Cardiac septum (tissue), 1 donor: ENCODE data around the gene COA1. TPM values are rescaled to one million over a fixed set of nuclear protein-coding genes. Genes with fewer than 3 reads are reported as not detected.

ENCODE experiments used
- DNase-seq: peaks from one replicate; pipeline ENCODE4 v3.0.0-alpha.2; 2020; ENCODE audit warnings: low spot score
- intact Hi-C: fragments of 100-400 bp; cut with DNase I; formaldehyde crosslinking; loops from one replicate; pipeline ENCODE4 v1.14.0; 2022
- total RNA-seq: library from RNA; stranded (reverse); fragmentation: NEBNext Ultra II Directional; extraction: Animal tissue kit (Norgen Biotek cat#: 25700); gene quantifications from one replicate; pipeline ENCODE4 v1.2.1, GENCODE V29; 2021
- donor health status: DM: no; HTN: no; CAD: no.

The COA1 gene
- total RNA-seq, 1 donor from 2014 or later: 62.4 TPM

DNA sequence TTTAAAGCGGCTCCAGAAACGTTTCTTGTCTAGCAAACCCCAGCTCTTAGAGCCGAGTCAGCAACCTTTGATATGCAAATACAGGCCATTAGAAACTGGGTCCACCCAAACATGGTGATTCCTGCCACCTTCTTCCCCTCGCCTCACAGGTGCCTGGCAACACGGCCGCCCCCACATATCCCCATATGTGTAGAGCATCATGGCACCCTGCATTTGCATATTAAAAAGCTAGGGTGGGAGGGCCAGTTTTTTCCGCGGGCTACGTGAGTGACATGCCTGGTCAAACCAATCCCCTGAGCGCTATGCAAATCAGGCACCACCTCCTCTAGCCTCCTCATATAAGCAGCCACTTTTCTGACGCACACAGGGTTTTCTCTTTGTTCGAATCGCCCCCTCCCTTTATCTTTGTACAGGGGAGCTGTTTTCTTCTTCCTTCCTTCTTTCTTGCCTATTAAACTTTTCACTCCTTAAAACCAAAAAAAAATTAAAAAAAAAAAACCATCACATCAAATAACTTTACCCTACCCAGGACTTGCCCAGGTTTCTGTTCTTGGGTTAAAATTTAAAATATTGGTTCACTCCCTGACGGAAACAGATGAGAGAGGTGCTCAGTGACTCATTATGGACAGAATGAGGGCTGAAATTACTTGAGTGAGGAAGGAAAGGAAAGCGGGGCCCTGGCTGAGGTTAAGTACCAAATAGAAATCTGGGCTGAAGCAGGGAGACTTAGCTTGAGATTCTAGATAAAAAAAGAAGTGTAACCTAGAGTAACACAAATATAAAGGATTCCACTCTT lies 59.8 kb downstream of the COA1 start:
- DNase-seq: no peak
- intact Hi-C loops: no loop called here

- intact Hi-C loops: no loop called here
- no peak for DNase-seq
Measured at GRCh38 chr7:43668035-43668434, 61.3 kb downstream of the COA1 start.

DNA sequence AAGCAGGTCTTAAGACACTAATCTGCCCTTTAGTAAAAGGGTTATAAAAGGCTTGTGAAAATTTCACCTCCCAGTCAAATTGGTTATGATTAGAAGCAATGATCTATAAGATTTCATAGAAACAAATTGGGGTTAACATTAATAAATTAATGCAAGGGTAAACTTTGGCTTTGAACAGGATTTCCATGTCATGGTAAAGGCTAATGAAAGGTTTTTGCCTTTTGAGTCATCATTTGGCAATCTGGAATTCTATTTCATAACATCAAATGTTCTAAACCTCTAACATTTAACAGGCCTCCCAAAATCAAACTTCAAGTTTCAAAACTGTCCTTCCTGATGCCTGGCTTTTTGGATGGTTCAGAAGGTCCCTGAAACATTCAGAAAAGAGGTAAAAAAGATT lies 62.4 kb downstream of the COA1 start:
- DNase-seq: no peak
- intact Hi-C loops: no loop called here

DNA sequence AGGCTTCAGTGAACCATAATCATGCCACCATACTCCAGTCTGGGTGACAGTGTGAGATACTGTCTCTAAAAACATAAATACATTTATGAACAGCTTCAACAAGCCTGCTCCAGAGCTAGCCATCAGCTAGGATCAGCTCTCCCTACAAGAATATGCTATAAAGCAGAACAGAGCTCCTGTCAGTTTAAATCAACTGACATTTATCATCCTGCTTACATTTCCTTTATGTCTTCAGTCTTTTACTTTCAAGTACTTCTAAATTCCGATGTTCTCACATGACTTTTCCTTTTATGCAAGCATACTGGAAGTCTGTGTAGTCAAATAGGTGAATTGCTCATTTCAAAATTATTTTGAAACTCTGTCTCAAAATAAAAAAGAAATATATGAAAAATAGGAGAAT lies 64.6 kb downstream of the COA1 start:
- no peak for DNase-seq
- intact Hi-C loops: no loop called here

GRCh38 chr7:43660141-43660540 lies 69.2 kb downstream of the COA1 start:
- intact Hi-C loops: no loop called here
- DNase-seq: no peak

- no peak for DNase-seq
- intact Hi-C loops: no loop called here
Measured at GRCh38 chr7:43659549-43659896, 69.8 kb downstream of the COA1 start.

DNA sequence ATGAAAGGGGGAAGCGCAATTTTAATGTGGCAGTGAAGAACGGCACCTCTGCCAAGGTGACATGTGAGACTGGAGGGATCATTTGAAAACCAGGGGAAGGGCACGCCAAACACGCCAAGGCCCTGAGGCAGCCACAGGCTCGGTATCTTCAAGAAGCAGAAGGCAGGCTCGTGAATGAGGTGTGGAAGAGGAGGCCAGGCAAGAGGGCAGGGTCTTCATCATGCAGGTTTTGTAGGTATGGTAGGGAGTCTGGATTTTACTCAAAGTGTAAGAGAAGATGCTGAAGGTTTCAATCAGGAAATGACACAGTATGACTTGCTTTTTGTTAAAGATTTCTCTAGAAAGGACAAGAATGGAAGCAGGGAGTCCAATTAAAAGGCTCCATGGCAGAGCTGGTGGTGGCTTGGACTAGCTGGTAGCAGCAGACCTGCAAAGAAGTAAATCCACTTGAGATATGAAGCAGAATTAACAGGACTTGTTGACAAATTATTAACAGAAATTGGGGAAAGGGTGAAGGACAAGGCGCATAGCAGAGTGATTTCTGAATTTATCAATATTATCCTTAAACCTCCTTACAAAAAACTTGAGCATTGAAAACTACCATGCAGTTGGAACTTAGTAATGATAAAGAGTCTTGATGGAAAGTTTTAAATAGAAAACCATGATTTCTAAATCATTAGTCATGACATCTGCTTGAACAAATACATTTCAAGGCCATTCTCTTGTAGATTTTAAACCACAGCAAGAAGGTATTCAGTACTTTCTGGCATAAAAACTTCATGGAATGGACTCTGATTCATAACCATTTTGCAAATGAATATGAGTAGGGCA lies 70.4 kb downstream of the COA1 start:
- intact Hi-C loops: no loop called here
- no peak for DNase-seq

DNA sequence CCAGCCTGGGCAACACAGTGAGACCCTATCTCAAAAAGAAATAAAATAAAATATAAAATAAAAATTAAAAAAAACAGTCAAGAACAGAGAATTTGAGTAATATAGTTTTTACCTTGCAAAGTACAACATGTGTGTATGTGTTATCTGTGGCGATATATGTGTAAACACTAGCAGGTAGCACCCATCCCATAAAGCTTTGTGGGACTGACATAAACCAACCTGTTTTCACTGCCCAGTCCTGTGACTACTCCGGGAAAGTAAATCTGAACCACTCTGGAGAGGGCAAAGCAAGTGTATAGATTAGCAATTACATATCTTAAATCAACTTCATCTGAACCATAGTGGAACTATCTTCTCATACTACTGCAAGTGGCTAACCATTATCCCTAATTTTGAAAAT lies 72.3 kb downstream of the COA1 start:
- intact Hi-C loops: no loop called here
- DNase-seq: no peak

DNA sequence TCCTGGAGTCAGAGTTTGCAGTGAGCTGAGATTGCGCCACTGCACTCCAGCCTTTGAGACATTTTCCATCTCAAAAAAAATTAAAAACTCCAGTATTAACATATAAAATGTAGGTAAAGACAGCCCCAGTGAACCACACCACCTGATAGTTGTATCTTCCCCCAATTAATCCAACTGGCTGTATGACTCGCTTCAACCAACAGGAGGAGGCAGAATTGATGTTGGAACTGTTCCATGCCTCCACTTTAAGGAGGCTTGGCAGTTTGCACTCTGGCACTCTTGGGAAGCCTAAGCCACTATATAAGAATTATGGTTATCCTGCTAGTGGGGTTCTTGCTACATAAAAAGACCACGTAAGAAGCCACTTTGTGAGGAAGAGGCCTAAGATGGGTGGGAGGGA lies 73.7 kb downstream of the COA1 start:
- intact Hi-C loops: no loop called here
- DNase-seq: no peak

DNA sequence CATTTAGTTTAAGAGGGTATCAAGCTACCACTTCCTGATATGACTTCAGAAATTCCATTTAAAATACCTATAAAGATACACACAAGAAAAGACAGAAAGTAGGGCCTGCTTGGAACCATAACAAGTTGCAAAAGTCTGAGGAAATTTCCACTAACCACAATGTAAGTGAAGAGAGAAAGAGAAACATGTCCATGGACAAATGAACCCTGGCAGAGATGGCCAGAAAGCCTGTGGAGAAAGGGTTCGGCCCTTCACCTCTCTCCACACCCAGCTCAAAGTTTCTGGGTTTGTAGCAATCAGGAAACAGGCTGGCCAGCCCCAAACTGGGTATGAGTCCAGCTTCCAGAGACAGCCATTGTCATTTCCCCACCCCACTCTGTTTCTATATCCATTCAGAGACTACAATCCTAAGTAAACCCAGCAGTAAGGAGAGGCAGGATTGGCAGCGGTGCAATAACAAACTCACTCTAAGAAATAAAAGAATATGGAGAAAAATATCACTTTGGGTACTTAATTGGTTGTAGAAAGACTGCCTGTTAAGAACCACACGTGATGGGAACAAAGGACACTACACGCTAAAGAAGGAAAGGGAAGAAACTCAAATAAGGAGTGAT lies 75.3 kb downstream of the COA1 start:
- DNase-seq: no peak
- intact Hi-C loops: no loop called here

- intact Hi-C loops: no loop called here
- DNase-seq: no peak
Measured at GRCh38 chr7:43653466-43653865, 75.9 kb downstream of the COA1 start.

GRCh38 chr7:43652364-43652763 lies 77.0 kb downstream of the COA1 start:
- no peak for DNase-seq
- intact Hi-C loops: no loop called here

DNA sequence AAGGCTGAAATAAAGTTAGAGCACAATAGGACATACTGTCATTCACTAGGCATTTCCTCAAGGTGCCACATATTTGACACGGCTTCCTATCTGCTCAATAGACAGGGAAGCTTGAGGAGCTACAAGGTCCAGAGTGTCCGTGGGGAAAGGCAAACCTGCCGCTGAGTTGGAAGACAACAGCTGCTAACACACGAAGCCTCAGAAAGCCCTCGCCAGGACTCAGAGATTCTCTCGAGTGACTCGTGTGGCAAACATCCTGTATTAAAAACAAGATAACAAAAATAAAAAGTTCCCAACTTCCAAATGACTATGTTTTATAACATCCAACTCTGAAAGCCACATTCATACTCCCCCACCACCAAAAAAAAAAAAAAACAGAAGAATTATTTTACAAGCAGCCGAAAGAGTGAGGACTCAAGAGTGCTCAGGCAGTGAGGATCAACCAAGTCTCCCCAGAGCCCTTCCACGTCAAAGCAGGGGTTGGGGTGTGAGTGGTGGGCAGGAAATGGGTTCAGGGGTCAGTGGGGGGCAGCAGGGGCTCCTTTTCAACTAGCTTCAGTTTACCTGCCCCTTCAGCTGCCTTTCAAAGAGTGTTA lies 78.8 kb downstream of the COA1 start:
- no peak for DNase-seq
- intact Hi-C loops: no loop called here

GRCh38 chr7:43649755-43650274 lies 79.5 kb downstream of the COA1 start:
- intact Hi-C loops: loop anchor here (2.0 kb wide), 1 partner anchor 67 kb away; the partner anchor contains the start of gene STK17A
- DNase-seq: peak; percentile 84

DNA sequence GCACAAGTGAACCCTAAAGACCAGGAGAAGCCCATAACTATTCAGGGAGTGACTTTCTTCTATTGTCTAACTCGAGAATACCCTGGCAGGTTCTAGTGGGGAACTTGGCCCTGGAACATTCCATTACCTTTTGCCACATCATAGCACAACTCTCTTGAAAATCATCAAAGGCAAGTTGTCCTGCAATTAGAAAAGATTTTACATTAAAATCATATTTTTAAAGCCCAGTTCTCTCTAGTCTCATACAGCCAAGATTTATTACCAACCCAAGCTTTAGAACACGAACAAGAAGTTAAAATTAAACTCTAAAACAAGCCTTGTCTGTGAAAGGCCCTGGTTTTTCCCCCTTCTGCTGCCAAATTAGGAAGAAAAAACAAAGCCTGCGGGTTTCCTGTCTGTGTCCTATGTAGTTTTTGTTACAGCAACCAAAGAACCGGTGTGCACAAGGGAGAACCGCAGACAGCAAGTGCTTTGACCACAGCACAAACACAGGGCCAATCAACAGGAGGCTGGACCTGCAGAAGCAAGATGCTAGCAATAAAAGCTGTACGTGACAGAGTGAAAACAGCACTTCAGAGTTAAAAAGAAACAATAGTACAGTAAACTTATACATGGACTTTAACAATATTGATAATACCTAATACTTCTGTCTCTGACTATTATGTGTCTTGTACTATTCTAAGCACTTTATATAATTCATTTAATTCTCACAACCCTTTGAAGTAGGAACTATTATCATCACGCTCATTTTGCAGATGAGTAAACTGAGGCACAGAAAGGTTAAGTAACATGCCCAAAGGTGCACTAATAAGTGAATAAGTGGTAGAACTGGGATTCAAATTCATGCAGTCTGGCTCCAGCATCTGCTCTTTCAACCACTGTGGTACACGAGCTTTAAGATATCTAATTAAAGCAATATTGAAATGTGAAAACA lies 80.6 kb downstream of the COA1 start:
- intact Hi-C loops: loop anchor here (2.0 kb wide), 1 partner anchor 66 kb away; the partner anchor contains the start of gene STK17A
- DNase-seq: peak; percentile 87

GRCh38 chr7:43647673-43648472 lies 81.5 kb downstream of the COA1 start:
- DNase-seq: peak; percentile 78
- intact Hi-C loops: loop anchor here (2.0 kb wide), 1 partner anchor 65 kb away; the partner anchor contains the start of gene STK17A

DNA sequence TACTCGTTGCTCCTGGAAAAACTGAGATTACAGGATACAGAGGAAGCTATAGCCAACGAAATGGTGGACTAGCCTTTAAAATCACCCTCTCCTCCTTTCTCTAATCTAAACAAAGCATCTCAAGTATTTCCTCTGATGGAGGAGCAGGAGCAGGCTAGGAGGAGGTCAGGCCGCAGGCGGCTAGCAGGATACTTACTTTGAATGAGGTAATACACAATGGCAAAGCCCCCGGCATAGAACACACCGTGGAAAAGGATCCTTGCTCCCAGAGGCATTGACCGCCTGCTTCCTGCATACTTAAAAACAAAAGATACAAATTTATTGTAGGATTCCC lies 82.0 kb downstream of the COA1 start:
- no peak for DNase-seq
- intact Hi-C loops: no loop called here
